A673 (cell line): ENCODE data around the gene ACSF3.

ENCODE experiments used
- EZH2 ChIP-seq: fragments of 200-600 bp; sonication (generic); IDR thresholded peaks from 2 replicates; pipeline ENCODE4 v1.6.1; 2017; ENCODE audit warnings: borderline replicate concordance, low read depth, mild to moderate bottlenecking, mixed read lengths, antibody characterized with exemption, low read length; ENCODE audit not compliant: poor library complexity, severe bottlenecking
- TF ChIP-seq, protein P1 (sequence below): fragments of 300-800, 200-600 bp; sonication (generic); conservative IDR thresholded peaks from 2 replicates; pipeline ENCODE4 v1.5.1; 2017; ENCODE audit warnings: low read depth, mild to moderate bottlenecking, antibody characterized with exemption, low read length, moderate library complexity, mixed read lengths

DNA sequence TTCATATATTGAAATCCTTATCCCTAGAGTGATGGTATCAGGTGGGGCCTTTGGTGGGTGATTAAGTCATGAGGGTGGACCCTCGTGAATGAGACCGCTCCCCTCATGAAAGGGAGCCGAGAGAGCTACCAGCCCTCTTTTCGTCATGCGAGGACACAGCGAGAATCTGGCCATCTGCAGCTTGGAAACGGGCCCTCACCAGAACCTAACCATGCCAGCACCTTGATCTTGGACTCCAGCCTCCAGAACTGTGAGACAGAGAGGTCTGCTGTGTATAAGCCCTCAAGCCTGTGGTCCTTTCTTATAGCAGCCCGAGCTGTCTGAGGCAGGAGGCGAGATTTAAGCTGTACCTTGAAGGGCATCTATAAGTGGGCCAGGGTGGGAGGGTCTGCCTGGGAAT is 23.7 kb upstream of the ACSF3 start:
- TF ChIP-seq, protein P1, sequence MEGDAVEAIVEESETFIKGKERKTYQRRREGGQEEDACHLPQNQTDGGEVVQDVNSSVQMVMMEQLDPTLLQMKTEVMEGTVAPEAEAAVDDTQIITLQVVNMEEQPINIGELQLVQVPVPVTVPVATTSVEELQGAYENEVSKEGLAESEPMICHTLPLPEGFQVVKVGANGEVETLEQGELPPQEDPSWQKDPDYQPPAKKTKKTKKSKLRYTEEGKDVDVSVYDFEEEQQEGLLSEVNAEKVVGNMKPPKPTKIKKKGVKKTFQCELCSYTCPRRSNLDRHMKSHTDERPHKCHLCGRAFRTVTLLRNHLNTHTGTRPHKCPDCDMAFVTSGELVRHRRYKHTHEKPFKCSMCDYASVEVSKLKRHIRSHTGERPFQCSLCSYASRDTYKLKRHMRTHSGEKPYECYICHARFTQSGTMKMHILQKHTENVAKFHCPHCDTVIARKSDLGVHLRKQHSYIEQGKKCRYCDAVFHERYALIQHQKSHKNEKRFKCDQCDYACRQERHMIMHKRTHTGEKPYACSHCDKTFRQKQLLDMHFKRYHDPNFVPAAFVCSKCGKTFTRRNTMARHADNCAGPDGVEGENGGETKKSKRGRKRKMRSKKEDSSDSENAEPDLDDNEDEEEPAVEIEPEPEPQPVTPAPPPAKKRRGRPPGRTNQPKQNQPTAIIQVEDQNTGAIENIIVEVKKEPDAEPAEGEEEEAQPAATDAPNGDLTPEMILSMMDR, result no peak
- TF ChIP-seq EZH2, result no peak
